HG03175 (cell line): ENCODE measurements around the gene GNG2.

ENCODE experiments used
- ATAC-seq: cut with Tn5 transposase; IDR thresholded peaks from one replicate; pipeline ENCODE4 v1.9.1; 2021; ENCODE audit warnings: mild to moderate bottlenecking, moderate library complexity; ENCODE audit not compliant: unreplicated experiment

Gene GNG2

GRCh38 chr14:51989293-51990234 is 129.2 kb downstream of the GNG2 start, which contains the start of gene RTRAF:
Gene RTRAF, plus strand, starts transcription at chr14:51989546. Its CDS starts 94 bp downstream, at chr14:51989640.
- peak; percentile 95 for ATAC-seq

GRCh38 chr14:51990488-51990887 is 130.1 kb downstream of the GNG2 start:
- no peak for ATAC-seq

GRCh38 chr14:51993285-51993920 is 133.0 kb downstream of the GNG2 start:
- ATAC-seq: no peak

GRCh38 chr14:51996148-51996746 is 135.8 kb downstream of the GNG2 start:
- ATAC-seq: no peak

- ATAC-seq: no peak
Measured at GRCh38 chr14:51998348-51998747, 137.9 kb downstream of the GNG2 start.

- no peak for ATAC-seq
Measured at GRCh38 chr14:51999084-51999483, 138.7 kb downstream of the GNG2 start.

- no peak for ATAC-seq
Measured at GRCh38 chr14:52000019-52000582, 139.7 kb downstream of the GNG2 start.

- no peak for ATAC-seq
Measured at GRCh38 chr14:52000696-52001095, 140.3 kb downstream of the GNG2 start.

GRCh38 chr14:52002542-52002941 is 142.1 kb downstream of the GNG2 start:
- no peak for ATAC-seq

GRCh38 chr14:52003324-52003723 is 142.9 kb downstream of the GNG2 start:
- ATAC-seq: no peak

GRCh38 chr14:52005625-52006024 is 145.2 kb downstream of the GNG2 start:
- ATAC-seq: no peak

GRCh38 chr14:52006361-52006760 is 145.9 kb downstream of the GNG2 start:
- ATAC-seq: no peak

- ATAC-seq: no peak
Measured at GRCh38 chr14:52007211-52007610, 146.8 kb downstream of the GNG2 start.

GRCh38 chr14:52007637-52008036 is 147.2 kb downstream of the GNG2 start:
- no peak for ATAC-seq

GRCh38 chr14:52008136-52008535 is 147.7 kb downstream of the GNG2 start:
- ATAC-seq: no peak

- ATAC-seq: no peak
Measured at GRCh38 chr14:52010173-52010693, 149.8 kb downstream of the GNG2 start.

GRCh38 chr14:52011523-52011922 is 151.1 kb downstream of the GNG2 start:
- ATAC-seq: no peak

GRCh38 chr14:52012635-52013034 is 152.2 kb downstream of the GNG2 start:
- no peak for ATAC-seq

- no peak for ATAC-seq
Measured at GRCh38 chr14:52013984-52014600, 153.7 kb downstream of the GNG2 start.

- no peak for ATAC-seq
Measured at GRCh38 chr14:52014601-52015267, 154.3 kb downstream of the GNG2 start.
